MCF 10A (cell line): ENCODE measurements around the gene VAV2. TPM values are rescaled to one million over a fixed set of nuclear protein-coding genes. Genes with fewer than 3 reads are reported as not detected.

Experiments used
- BruUV-seq: library from RNA; stranded (reverse); fragments of 400-500 nt; replicated peaks from 2 replicates; lab custom pipeline; 2021; lab: Mats Ljungman, UMichigan
- CTCF ChIA-PET: fragments of 300-600 bp; sonication (Branson Sonifier 250); formaldehyde crosslinking; extraction: SDS; loops from one replicate; lab custom pipeline; 2021; ENCODE audit warnings: antibody characterized with exemption, inconsistent platforms; lab: Yijun Ruan, JAX
- POLR2A ChIA-PET: fragments of 300-600, 350-650 bp; sonication (Branson Sonifier 250); formaldehyde crosslinking; extraction: SDS; loops from one replicate; lab custom pipeline; 2020; ENCODE audit warnings: antibody characterized with exemption, inconsistent platforms; lab: Yijun Ruan, JAX
- DNase-seq: peaks from one replicate; pipeline ENCODE4 v3.0.0-alpha.2; 2018; ENCODE audit not compliant: unreplicated experiment
- H3K27ac Mint-ChIP-seq: one replicate; pipeline ENCODE4 v1.8.0; 2022; ENCODE audit warnings: mild to moderate bottlenecking, low read depth, mixed read lengths; ENCODE audit not compliant: unreplicated experiment
- H3K27me3 Mint-ChIP-seq: one replicate; pipeline ENCODE4 v1.8.0; 2022; ENCODE audit warnings: mixed read lengths; ENCODE audit not compliant: insufficient read depth, unreplicated experiment
- H3K36me3 Mint-ChIP-seq: one replicate; pipeline ENCODE4 v1.8.0; 2022; ENCODE audit warnings: mild to moderate bottlenecking, moderate library complexity, mixed read lengths; ENCODE audit not compliant: insufficient read depth, unreplicated experiment
- H3K4me1 Mint-ChIP-seq: one replicate; pipeline ENCODE4 v1.8.0; 2022; ENCODE audit warnings: mixed read lengths; ENCODE audit not compliant: insufficient read depth, unreplicated experiment
- H3K4me3 Mint-ChIP-seq: one replicate; pipeline ENCODE4 v1.8.0; 2022; ENCODE audit warnings: mild to moderate bottlenecking, moderate library complexity, mixed read lengths; ENCODE audit not compliant: unreplicated experiment
- H3K9me3 Mint-ChIP-seq: one replicate; pipeline ENCODE4 v1.8.0; 2022; ENCODE audit warnings: mixed read lengths; ENCODE audit not compliant: unreplicated experiment
- intact Hi-C: fragments of 100-400 bp; cut with micrococcal nuclease; formaldehyde crosslinking; loops from 2 replicates; pipeline ENCODE4 v1.14.1; 2022
- total RNA-seq: library from RNA; stranded (reverse); gene quantifications from 2 replicates; pipeline ENCODE4 v1.2.3, GENCODE V29; 2022
- TF ChIP-seq, protein P1 (sequence below): fragments of 200-600 bp; IDR thresholded peaks from one replicate; pipeline ENCODE4 v1.8.0; 2022; ENCODE audit warnings: antibody characterized with exemption, mild to moderate bottlenecking; ENCODE audit not compliant: unreplicated experiment

Gene VAV2
- total RNA-seq, 1 experiment from 2014 or later, result 31.0 TPM

DNA sequence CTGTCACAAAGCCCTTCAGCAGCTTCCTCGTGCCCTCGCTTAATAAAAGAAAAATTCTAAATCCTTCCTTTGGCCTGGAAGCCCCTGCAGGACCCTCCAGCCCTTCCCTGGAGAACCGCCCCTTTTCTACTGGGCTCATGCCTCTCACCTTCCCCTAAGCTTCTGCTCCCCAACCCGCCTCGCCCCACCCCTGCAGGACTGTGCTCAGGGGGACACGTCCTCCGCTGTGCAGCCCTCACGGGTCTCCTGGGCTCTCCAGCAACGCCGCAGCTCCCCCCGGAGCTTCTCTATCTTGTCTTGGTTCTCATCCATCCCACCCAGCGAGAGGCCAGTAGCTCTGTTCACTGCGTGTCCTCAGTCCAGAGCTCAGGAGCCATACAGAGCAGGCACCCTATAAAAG lies 188.4 kb downstream of the VAV2 start:
- H3K36me3 Mint-ChIP-seq, result peaks cover 15% of the 10 kb centered on the region
- BruUV-seq, result no TSS peak
- intact Hi-C loops, result no loop called here
- H3K4me1 Mint-ChIP-seq, result no peaks in the 10 kb centered on the region
- no peaks in the 10 kb centered on the region for H3K27me3 Mint-ChIP-seq
- peak overlapping the region; percentile 12 for H3K27ac Mint-ChIP-seq
- H3K9me3 Mint-ChIP-seq, result no peaks in the 10 kb centered on the region
- POLR2A ChIA-PET, result no interaction called here
- TF ChIP-seq, protein P1, sequence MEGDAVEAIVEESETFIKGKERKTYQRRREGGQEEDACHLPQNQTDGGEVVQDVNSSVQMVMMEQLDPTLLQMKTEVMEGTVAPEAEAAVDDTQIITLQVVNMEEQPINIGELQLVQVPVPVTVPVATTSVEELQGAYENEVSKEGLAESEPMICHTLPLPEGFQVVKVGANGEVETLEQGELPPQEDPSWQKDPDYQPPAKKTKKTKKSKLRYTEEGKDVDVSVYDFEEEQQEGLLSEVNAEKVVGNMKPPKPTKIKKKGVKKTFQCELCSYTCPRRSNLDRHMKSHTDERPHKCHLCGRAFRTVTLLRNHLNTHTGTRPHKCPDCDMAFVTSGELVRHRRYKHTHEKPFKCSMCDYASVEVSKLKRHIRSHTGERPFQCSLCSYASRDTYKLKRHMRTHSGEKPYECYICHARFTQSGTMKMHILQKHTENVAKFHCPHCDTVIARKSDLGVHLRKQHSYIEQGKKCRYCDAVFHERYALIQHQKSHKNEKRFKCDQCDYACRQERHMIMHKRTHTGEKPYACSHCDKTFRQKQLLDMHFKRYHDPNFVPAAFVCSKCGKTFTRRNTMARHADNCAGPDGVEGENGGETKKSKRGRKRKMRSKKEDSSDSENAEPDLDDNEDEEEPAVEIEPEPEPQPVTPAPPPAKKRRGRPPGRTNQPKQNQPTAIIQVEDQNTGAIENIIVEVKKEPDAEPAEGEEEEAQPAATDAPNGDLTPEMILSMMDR, result no peak
- no peak overlapping the region for H3K4me3 Mint-ChIP-seq
- CTCF ChIA-PET, result interaction anchor here (1.0 to 2.2 kb wide), 3 partner anchors 10 to 190 kb away, joined by 4 to 9 read pairs (median 6); no protein-coding TSS in a partner anchor
- DNase-seq, result no peak

DNA sequence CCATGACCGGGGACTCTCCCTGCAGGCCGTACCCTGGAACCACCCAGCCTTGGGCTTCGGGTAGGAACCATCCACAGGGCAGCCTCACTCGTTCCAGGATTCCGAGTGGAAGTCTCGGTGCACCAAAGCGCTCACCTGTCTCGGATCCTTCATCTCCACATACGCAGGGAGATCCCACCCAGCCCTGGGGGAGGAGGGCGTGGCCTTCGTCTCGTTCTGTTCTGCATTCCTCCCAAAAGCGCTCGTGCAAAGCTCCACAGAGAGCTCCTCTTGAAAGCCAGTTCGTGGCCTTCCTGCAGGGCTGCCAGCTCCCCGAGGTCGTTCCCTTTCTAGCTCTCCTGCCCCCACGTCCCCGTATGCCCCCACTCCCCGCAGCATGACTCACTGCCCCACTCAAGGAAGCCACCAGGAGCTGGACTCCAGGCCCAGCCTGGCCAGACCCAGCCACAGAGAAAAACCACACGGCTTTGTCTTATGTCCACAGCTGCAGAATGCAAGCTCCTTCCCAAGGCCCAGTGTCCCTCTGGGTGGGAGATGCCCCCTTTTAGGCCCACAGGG lies 189.0 kb downstream of the VAV2 start:
- H3K36me3 Mint-ChIP-seq, result peaks cover 20% of the 10 kb centered on the region
- H3K4me1 Mint-ChIP-seq, result no peaks in the 10 kb centered on the region
- H3K9me3 Mint-ChIP-seq, result no peaks in the 10 kb centered on the region
- TF ChIP-seq, protein P1, result no peak
- DNase-seq, result no peak
- H3K4me3 Mint-ChIP-seq, result no peak overlapping the region
- ChIA-PET POLR2A (no interaction called here), CTCF (interaction anchor here (1.0 to 2.2 kb wide), 3 partner anchors 10 to 191 kb away, joined by 4 to 9 read pairs (median 6); no protein-coding TSS in a partner anchor)
- H3K27me3 Mint-ChIP-seq, result no peaks in the 10 kb centered on the region
- BruUV-seq, result no TSS peak
- H3K27ac Mint-ChIP-seq, result peak overlapping the region; percentile 12
- intact Hi-C loops, result no loop called here

DNA sequence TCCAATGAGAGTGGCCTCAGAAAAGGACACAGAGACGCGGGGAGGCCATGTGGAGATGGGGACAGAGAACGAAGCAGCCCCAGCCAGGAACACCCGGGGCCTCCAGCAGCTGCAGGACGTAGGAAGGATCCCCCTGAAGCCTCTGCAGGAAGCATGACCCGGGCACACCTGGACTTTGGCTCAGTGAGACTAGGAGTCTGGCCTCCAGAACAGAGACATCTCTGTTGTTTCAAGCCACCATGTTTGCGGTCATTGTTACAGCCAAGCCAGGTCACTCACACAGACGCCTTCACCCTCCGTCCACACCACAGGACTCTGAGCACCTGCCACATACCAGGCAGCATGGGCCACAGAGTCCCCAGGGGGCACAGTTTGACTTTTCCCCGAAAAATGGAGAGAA lies 190.4 kb downstream of the VAV2 start:
- no peak for DNase-seq
- no peak overlapping the region for H3K4me3 Mint-ChIP-seq
- BruUV-seq, result no TSS peak
- peaks cover 14% of the 10 kb centered on the region for H3K36me3 Mint-ChIP-seq
- TF ChIP-seq, protein P1, result no peak
- H3K9me3 Mint-ChIP-seq, result no peaks in the 10 kb centered on the region
- intact Hi-C loops, result no loop called here
- no peaks in the 10 kb centered on the region for H3K4me1 Mint-ChIP-seq
- ChIA-PET POLR2A (no interaction called here), CTCF (interaction anchor here (0.7 kb wide), 1 partner anchor 51 kb away, joined by 3 read pairs; no protein-coding TSS in a partner anchor)
- no peak overlapping the region for H3K27ac Mint-ChIP-seq
- H3K27me3 Mint-ChIP-seq, result no peaks in the 10 kb centered on the region

DNA sequence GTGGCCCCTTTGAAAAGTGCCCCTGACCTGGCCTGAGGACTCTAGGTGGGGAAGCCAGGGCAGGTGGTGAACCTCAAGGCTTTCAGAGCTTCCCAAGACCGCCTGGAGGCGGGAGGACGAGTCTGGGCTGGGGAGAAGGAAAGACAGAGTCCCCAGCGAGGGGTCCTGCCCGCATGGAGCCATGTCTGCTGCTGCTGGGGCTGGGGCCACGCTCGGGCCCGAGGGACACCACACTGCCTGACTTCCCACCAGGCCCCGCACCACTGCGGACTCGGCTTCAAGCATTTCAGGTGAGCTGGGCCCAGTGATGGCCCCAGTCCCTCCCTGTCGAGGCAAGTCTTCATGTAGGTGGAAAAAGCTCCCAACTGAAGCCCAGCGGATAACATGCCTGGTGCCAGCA lies 191.9 kb downstream of the VAV2 start:
- DNase-seq, result no peak
- POLR2A ChIA-PET, result interaction anchor here (0.5 kb wide), 1 partner anchor 105 kb away, joined by 4 read pairs; no protein-coding TSS in a partner anchor
- Mint-ChIP-seq H3K27ac (no peak overlapping the region), H3K9me3 (no peaks in the 10 kb centered on the region), H3K4me3 (no peak overlapping the region), H3K4me1 (no peaks in the 10 kb centered on the region), H3K27me3 (no peaks in the 10 kb centered on the region), H3K36me3 (peaks cover 7% of the 10 kb centered on the region)
- BruUV-seq, result no TSS peak
- intact Hi-C loops, result no loop called here
- CTCF ChIA-PET, result interaction anchor here (0.7 to 0.9 kb wide), 3 partner anchors 75 to 612 kb away, joined by 3 read pairs; no protein-coding TSS in a partner anchor
- TF ChIP-seq, protein P1, result no peak
